SJCRH30 (cell line): ENCODE results near the gene MS4A7. TPM values are rescaled to one million over a fixed set of nuclear protein-coding genes. Genes with fewer than 3 reads are reported as not detected.
"Not testable (repeated sequence)": the region's sequence is repeated elsewhere in the genome, so short reads cannot be mapped to it uniquely, and the experiment has no call there.

Experiments
- DNase-seq, 2 experiments: peaks; one replicate each; pipeline ENCODE4 v3.0.0-alpha.2; 2015 to 2020
- H3K27ac ChIP-seq: fragments of 250-450 bp; sonication (Bioruptor Pico); 2 replicates; pipeline ENCODE4 v1.5.1; 2020; ENCODE audit warnings: mild to moderate bottlenecking, moderate library complexity
- H3K27me3 ChIP-seq: fragments of 250-450 bp; sonication (Bioruptor Pico); 2 replicates; pipeline ENCODE4 v1.5.1; 2020; ENCODE audit warnings: mild to moderate bottlenecking, moderate library complexity
- H3K36me3 ChIP-seq: fragments of 250-450 bp; sonication (Bioruptor Pico); 2 replicates; pipeline ENCODE4 v1.5.1; 2020; ENCODE audit warnings: mild to moderate bottlenecking, moderate library complexity
- H3K4me1 ChIP-seq: fragments of 250-450 bp; sonication (Bioruptor Pico); 2 replicates; pipeline ENCODE4 v1.5.1; 2020; ENCODE audit warnings: mild to moderate bottlenecking, moderate library complexity
- H3K4me3 ChIP-seq: fragments of 250-450 bp; sonication (Bioruptor Pico); 2 replicates; pipeline ENCODE4 v1.5.1; 2020; ENCODE audit warnings: mild to moderate bottlenecking, moderate library complexity
- H3K9me3 ChIP-seq: fragments of 250-450 bp; sonication (Bioruptor Pico); replicated peaks from 2 replicates; pipeline ENCODE4 v1.5.1; 2020; ENCODE audit warnings: mild to moderate bottlenecking, moderate library complexity
- total RNA-seq: library from RNA; depleted of rRNA; stranded (reverse); fragments of >200 nt; shearing (Covaris generic); gene quantifications from 2 replicates; pipeline ENCODE4 v1.2.3, GENCODE V29; 2014

The MS4A7 gene
- total RNA-seq, 1 experiment from 2014 or later = not detected

DNA sequence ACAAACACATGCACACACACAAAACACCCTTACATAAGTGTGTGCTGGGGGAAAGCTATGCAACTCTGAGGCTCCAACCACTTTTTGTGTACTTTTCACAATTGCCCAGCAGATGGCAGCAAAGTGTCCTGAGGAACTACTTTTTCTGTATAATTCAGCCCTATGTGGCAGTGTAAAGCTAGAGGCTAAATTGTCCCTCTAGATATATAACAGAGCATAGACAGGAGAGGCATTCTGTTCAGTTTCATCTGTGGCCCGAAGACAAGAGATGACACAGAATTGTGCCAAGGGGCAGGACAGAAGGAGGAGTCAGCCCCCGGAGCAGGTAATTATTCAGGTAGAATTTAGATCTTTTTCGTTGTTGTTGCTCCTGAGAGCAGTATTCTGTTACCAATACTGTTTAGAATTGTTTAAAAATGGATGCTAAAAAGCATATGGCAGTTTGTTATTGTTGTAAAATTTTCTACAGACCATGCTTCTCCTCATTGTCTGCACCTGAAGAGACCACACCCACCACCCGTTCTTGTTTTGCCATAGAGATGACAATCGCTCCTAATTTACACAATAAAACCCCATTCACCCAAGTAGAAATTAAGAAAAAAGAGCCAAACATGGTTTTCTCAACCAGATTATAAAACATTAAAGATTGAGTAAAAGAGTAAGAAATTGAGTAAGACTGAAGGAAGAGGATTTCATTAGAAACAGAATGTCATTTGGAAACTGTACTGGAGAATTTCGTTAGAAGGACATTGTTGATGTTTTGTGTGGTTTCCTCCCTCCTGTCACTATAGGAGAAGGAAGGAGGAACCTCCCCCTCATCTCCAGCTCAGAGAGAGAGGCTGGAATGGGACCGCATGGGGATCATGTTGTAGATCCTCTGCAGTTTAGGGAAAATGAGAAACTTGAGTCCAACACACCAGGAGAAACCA, 14.5 kb upstream of the MS4A7 start:
- H3K27me3 ChIP-seq = no peaks in the 10 kb centered on the region; the same call in 1 of the 2 replicates
- no peak overlapping the region for H3K27ac ChIP-seq
- peak; percentile 22 to 75 for DNase-seq
- no peaks in the 10 kb centered on the region for H3K9me3 ChIP-seq
- H3K4me1 ChIP-seq = no peaks in the 10 kb centered on the region
- no peaks in the 10 kb centered on the region for H3K36me3 ChIP-seq
- H3K4me3 ChIP-seq = no peak overlapping the region

DNA sequence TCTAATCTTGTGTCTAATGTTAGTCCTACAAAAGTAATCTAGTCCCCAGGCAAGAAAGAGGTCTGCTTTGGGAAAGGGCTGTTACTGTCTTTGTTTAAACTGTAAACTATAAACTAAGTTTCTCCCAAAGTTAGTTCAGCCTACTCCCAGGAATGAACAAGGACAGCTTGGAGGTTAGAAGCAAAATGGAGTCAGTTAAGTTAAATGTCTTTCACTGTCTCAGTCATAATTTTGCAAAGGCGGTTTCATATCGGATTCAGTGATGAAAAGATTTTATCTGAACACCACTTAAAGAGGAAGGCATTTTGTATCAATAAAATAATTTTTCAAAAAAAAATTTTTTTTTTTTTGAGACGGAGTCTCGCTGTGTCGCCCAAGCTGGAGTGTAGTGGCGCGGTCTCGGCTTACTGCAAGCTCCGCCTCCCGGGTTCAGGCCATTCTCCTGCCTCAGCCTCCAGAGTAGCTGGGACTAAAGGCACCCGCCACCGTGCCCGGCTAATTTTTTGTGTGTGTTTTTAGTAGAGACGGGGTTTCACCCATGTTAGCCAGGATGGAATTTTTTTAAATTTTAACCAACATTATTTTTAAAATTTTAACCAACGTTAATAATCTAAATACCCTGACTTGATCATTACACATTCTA, 11.9 kb upstream of the MS4A7 start:
- H3K9me3 ChIP-seq, H3K27ac ChIP-seq, H3K27me3 ChIP-seq, H3K4me3 ChIP-seq, H3K36me3 ChIP-seq, DNase-seq: not testable (repeated sequence)
- H3K4me1 ChIP-seq = peaks cover 14% of the 10 kb centered on the region

DNA sequence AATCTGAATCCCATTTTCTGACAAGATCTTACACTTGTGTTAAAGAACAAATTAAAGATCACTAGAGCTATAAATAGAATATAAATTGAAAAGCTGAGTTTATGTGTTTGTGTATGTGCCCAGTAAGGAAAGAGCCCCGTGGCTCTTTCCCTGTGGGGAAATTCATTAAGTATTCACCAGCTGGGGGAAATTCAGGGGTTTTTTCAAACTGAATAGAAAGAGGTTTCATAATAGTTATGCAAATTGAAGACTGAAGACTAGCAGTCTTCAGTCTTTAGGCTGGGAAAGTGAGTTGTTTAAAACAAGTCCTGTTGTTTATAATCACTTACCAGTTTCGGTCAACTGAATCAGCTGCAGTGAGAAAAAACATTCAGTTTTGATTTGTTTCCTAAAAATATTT, 11.3 kb upstream of the MS4A7 start:
- Histone ChIP-seq H3K27me3 (no peaks in the 10 kb centered on the region; the same call in 1 of the 2 replicates), H3K4me3 (no peak overlapping the region), H3K9me3 (no peaks in the 10 kb centered on the region), H3K36me3 (no peaks in the 10 kb centered on the region), H3K27ac (no peak overlapping the region), H3K4me1 (peaks cover 18% of the 10 kb centered on the region)
- DNase-seq = no peak

DNA sequence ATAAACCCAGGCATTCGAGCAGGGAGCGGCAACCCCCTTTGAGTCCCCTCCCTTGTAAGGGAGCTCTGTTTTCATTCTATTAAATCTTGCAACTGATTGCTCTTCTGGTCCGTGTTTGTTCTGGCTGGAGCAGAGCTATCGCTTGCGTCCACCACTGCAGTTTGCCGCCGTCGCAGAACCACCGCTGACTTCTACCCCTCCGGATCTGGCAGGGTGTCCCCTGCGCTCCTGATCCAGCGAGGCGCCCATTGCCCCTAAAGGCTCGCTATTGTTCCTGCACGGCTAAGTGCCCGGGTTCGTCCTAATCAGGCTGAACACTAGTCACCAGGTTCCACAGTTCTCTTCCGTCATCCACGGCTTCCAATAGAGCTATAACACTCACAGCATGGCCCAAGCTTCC, 10.4 kb upstream of the MS4A7 start:
- Histone ChIP-seq H3K36me3 (no peaks in the 10 kb centered on the region), H3K4me1 (peaks cover 18% of the 10 kb centered on the region), H3K4me3 (no peak overlapping the region), H3K9me3 (no peaks in the 10 kb centered on the region), H3K27ac (no peak overlapping the region), H3K27me3 (no peaks in the 10 kb centered on the region; the same call in 1 of the 2 replicates)
- DNase-seq = no peak

DNA sequence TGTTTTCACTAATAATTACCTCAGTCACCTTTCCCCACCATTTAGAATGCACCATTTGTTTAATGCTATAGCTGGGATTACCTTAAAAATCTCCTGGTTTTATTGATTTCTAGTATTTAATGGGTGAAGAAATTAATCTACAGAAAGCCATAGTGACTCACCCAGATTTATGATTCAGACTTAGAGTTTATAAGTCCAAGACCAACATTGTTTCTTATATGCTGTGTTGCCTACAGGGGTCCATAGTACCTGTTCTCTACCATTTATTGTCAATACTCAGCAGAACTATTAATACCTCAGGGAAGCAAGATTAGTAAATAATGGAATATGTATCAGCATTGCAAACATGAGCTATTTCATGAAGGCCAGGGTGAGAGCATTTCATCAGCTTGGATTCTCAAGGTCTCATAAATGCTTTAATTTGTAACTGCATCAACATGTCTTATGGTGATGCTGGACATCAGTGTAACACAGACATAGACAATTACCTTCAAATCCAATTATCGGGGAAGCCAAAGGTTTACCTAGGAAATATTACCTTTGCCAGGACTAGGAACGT, 8.0 kb upstream of the MS4A7 start:
- H3K4me3 ChIP-seq = no peak overlapping the region
- H3K27me3 ChIP-seq = no peaks in the 10 kb centered on the region
- no peaks in the 10 kb centered on the region for H3K36me3 ChIP-seq
- DNase-seq = no peak
- peaks cover 18% of the 10 kb centered on the region for H3K4me1 ChIP-seq
- H3K27ac ChIP-seq = no peak overlapping the region
- no peaks in the 10 kb centered on the region for H3K9me3 ChIP-seq

DNA sequence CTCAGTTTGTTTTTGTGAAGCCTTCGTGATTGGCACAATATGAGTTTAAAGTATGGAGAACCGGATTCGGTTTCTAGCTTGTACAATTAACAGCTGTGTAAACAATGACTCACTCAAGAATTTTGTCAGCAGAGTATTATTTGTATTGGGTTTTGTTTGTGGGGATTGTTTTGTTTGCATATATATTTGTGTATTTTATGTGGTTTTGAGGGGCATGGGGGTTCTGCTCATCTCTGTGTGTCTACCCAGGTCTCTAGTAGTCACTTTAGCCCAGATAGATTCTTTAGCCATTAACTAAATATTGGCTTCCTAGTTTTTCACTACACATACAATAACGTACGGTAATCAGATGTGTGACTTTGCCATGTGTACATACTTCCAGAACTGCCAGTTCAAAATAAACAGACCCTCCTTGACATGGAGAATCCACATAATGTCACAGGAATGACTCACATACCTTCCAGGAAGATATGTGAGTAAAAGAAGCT, 7.5 kb upstream of the MS4A7 start:
- DNase-seq = peak in 1 of 2 experiments; percentile 47
- Histone ChIP-seq H3K36me3 (no peaks in the 10 kb centered on the region), H3K9me3 (no peaks in the 10 kb centered on the region), H3K27me3 (no peaks in the 10 kb centered on the region), H3K4me1 (peaks cover 18% of the 10 kb centered on the region), H3K27ac (no peak overlapping the region; the same call in 1 of the 2 replicates), H3K4me3 (no peak overlapping the region)

DNA sequence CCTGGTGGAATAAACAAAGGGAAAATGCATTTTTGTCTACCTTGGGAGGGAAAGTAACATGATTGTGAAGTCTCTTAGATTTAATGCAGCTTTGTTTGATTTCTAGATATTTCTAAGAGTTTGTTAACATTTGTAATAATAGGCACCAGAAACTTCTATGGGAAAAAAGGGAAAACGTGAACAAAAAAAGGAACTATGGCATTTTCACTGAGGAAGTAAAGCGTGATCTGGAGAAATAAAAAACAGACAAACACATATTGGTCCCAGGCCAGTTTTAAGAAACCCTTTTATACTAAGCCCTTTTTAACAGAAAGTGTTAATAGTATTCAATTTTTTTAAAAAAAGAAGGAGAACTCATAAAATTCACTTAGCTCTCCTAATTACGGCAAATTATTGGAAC, 6.9 kb upstream of the MS4A7 start:
- no peak overlapping the region; the same call in 1 of the 2 replicates for H3K27ac ChIP-seq
- H3K4me3 ChIP-seq = no peak overlapping the region
- no peaks in the 10 kb centered on the region for H3K9me3 ChIP-seq
- H3K4me1 ChIP-seq = peaks cover 18% of the 10 kb centered on the region
- no peaks in the 10 kb centered on the region for H3K36me3 ChIP-seq
- H3K27me3 ChIP-seq = no peaks in the 10 kb centered on the region
- DNase-seq = no peak

DNA sequence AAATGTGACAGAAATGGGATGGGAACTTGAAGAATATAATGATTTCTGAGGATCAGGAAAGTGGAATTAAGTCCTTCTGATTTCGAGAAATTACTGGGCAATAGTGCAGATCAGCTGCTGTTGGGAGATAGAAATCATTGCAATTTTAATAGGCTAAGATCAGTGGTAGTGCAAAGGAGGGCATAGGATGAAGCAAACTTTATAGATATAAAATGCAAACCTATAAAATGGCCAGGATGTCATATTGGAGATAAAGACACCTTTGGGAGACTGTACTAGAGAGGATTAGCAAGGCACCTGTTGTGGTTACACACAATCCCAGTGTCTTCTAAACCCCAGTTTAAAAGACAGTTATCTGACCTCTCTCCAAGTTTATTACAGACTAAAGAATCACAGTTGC, 6.5 kb upstream of the MS4A7 start:
- no peak overlapping the region for H3K27ac ChIP-seq
- H3K27me3 ChIP-seq = no peaks in the 10 kb centered on the region
- H3K4me1 ChIP-seq = peaks cover 18% of the 10 kb centered on the region
- H3K9me3 ChIP-seq = no peaks in the 10 kb centered on the region
- DNase-seq = peak in 1 of 2 experiments; percentile 5
- H3K4me3 ChIP-seq = no peak overlapping the region
- H3K36me3 ChIP-seq = no peaks in the 10 kb centered on the region

DNA sequence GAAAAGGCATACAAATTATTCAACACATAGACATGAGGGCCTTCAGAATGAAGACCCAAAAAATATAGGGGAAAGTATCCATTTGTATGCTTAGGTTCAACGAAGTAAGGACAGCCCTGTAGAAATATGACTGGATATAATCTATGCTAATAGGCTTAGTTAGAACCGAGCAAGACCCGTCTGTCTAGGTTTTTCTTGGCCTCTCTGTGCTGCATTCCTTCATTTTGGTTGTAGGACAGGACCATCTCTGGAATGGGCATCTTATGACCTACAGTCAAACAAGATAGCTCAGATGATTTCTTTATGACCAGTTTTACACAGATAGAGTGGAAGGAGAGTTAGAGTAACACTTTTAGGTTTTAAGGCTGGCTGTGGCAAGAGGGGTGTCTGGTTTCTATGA, 5.6 kb upstream of the MS4A7 start:
- no peak for DNase-seq
- peaks cover 18% of the 10 kb centered on the region for H3K4me1 ChIP-seq
- no peak overlapping the region for H3K4me3 ChIP-seq
- H3K9me3 ChIP-seq = no peaks in the 10 kb centered on the region
- H3K27ac ChIP-seq = no peak overlapping the region
- H3K27me3 ChIP-seq = no peaks in the 10 kb centered on the region
- no peaks in the 10 kb centered on the region for H3K36me3 ChIP-seq

DNA sequence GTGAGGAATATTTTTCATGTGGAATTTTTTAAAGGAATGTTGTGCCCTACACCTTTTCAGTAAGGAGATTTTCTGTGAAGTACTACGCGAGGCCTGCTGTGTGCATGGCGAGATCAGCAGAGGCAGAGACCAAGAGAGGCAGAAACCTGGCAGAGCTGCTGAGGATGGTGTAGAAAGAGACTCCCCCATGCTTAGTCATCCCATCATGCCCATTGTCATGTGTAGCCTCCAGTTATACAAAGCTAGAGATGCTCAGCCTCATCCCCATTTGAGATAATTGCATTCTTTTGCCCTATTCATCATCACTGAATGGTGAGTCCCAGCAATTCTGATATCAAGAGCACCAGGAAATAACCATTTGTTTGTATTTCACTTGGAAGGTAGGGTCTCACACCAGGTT, 3.0 kb upstream of the MS4A7 start:
- H3K4me3 ChIP-seq = no peak overlapping the region
- H3K27ac ChIP-seq = no peak overlapping the region
- no peak for DNase-seq
- H3K4me1 ChIP-seq = peaks cover 15% of the 10 kb centered on the region
- H3K9me3 ChIP-seq = no peaks in the 10 kb centered on the region
- no peaks in the 10 kb centered on the region for H3K27me3 ChIP-seq
- no peaks in the 10 kb centered on the region for H3K36me3 ChIP-seq

DNA sequence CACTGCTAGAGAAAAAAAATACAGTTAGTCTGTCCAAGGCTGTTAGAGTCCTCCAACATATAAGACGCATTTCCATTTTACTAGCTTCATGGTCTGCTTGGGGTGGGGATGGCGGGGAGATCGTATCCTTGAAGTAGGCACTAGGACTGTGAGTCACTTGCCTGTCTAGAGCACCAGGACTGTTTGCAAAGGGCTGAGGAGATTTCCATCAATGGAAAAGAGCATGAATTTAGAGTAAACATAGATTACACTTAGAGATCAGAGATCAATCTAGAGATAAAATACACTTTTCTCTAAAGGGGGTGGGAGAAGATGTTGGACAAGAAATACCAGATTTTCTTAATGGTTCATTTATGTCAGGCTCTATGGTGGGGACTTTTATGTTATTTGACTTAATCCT, 1.7 kb upstream of the MS4A7 start:
- H3K27ac ChIP-seq = no peak overlapping the region
- DNase-seq = no peak

DNA sequence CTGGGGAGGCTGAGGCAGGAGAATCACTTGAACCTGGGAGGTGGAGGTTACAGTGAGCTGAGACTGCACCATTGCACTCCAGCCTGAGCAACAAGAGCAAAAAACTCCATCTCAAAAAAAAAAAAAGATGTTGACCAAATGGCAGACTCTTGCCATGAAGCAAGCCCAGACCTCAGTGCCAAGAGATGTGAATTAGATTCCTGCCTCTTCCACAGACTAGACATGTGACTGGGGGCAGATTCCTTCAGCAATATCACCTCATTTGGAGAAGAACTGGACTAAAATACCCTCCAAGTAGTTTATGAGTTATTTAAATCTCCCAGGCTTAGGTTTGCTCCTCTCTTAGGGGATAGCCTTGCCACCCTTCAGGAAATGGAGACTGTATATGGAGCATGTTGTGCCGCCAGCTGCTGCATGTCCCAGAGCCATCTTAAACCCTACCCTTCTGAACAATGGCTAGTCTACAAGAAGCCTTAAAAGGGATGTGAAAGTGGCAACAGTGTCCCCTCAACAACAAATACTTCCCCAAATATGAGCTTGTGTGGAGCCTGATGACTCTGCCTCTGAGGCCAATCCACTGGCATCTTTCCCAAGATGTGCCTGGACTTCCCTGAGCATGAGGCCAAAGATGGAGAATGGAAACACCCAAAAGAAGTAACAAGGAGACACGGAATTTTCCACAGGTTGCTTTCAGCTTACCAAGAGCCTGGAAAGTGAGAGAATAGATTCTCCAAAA, 763 bp upstream of the MS4A7 start:
- Histone ChIP-seq H3K4me1 (no peaks in the 10 kb centered on the region), H3K27me3 (no peaks in the 10 kb centered on the region), H3K36me3 (no peaks in the 10 kb centered on the region), H3K27ac (no peak overlapping the region), H3K9me3 (no peaks in the 10 kb centered on the region), H3K4me3 (no peak overlapping the region)
- no peak for DNase-seq

More for the DNA sequence above, 1.7 kb upstream of the MS4A7 start:
- Histone ChIP-seq H3K36me3 (no peaks in the 10 kb centered on the region), H3K9me3 (no peaks in the 10 kb centered on the region), H3K4me1 (peaks cover 2% of the 10 kb centered on the region), H3K27me3 (no peaks in the 10 kb centered on the region), H3K4me3 (no peak overlapping the region)

DNA sequence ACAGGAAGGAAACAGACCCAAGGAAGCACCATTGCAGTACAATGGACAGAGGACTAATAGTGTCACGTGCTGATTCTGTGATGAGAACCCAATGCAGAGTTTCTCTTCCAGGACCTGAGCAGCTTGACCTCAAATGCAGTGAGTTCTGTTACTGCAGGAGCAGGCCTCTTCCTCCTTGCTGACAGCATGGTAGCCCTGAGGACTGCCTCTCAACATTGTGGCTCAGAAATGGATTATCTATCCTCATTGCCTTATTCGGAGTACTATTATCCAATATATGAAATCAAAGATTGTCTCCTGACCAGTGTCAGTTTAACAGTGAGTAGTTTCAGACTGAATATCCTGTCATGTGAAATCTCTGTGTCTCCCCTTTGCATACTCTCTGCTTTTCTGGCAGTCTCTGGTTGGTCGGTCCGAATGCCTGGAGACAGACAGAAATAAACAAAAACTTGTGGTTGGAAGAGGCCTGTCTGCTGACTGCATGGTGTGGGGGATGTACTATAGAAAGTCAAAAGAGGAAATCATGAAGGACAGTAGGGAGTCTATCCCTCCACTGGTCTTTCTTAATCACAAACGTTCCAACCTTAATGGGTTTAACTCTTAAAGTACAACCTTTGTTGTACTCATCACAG, 11.1 kb downstream of the MS4A7 start:
- Histone ChIP-seq H3K4me3 (no peak overlapping the region), H3K27ac (no peak overlapping the region), H3K4me1 (no peaks in the 10 kb centered on the region), H3K9me3 (no peaks in the 10 kb centered on the region), H3K27me3 (no peaks in the 10 kb centered on the region), H3K36me3 (no peaks in the 10 kb centered on the region)
- no peak for DNase-seq

DNA sequence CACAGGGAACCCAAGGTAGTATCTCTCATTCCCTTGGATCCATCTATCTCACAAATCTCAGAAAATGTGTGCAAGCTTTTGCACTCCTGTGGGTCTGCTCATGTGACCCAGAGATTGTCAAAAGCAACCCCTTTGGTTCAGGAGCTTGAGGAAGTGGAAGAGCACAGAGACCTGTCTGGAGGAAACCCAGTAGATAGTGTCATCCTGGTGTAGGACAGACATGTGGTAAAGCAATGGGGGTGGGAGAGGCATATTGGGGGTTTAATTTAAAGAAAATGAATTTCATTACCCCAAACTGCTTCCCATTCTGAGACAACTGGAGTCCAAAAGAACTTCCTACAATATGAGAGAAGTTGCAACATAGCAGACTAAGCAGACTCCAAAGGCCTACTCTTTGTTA, 12.1 kb downstream of the MS4A7 start:
- no peak for DNase-seq
- Histone ChIP-seq H3K36me3 (no peaks in the 10 kb centered on the region), H3K4me1 (no peaks in the 10 kb centered on the region), H3K9me3 (no peaks in the 10 kb centered on the region), H3K27ac (no peak overlapping the region), H3K27me3 (no peaks in the 10 kb centered on the region), H3K4me3 (no peak overlapping the region)
